OCI-LY7 (cell line): Measurements from ENCODE around the gene GULP1. TPM values are rescaled to one million over a fixed set of nuclear protein-coding genes. Genes with fewer than 3 reads are reported as not detected.

Source experiments
- BruUV-seq: library from RNA; stranded (reverse); fragments of 400-500 nt; replicated peaks from 2 replicates; lab custom pipeline; 2021; lab: Mats Ljungman, UMichigan
- CTCF ChIA-PET: fragments of 300-600 bp; sonication (Branson Sonifier 250); formaldehyde crosslinking; loops from one replicate; lab custom pipeline; 2022; ENCODE audit warnings: antibody characterized with exemption; ENCODE audit not compliant: unreplicated experiment; lab: Charles Lee
- POLR2A ChIA-PET: fragments of 300-600 bp; sonication (Branson Sonifier 250); formaldehyde crosslinking; loops from one replicate; lab custom pipeline; 2022; ENCODE audit warnings: antibody characterized with exemption; lab: Charles Lee
- DNase-seq: peaks from one replicate; pipeline ENCODE4 v3.0.0-alpha.2; 2015; ENCODE audit warnings: low spot score
- H2AFZ ChIP-seq: fragments of 200-600 bp; sonication (generic), shearing (Covaris generic); 2 replicates; pipeline ENCODE4 v1.6.1; 2014; ENCODE audit warnings: mild to moderate bottlenecking, antibody characterized with exemption, low read length, moderate library complexity
- H3K27ac ChIP-seq: fragments of 200-600 bp; sonication (generic); 2 replicates; pipeline ENCODE4 v1.5.1; 2014; ENCODE audit warnings: mixed run types, low read depth, mild to moderate bottlenecking, moderate library complexity, low read length, inconsistent platforms; ENCODE audit not compliant: poor library complexity, severe bottlenecking
- H3K36me3 ChIP-seq: fragments of 200-600 bp; sonication (generic); 2 replicates; pipeline ENCODE4 v1.6.1; 2014; ENCODE audit warnings: mild to moderate bottlenecking, antibody characterized with exemption, low read length, moderate library complexity, mixed read lengths; ENCODE audit not compliant: insufficient read depth
- H3K4me1 ChIP-seq: fragments of 200-600 bp; sonication (generic); 2 replicates; pipeline ENCODE4 v1.5.1; 2014; ENCODE audit warnings: mild to moderate bottlenecking, low read length; ENCODE audit not compliant: insufficient read depth, poor library complexity, severe bottlenecking
- H3K4me2 ChIP-seq: fragments of 200-600 bp; sonication (generic); 2 replicates; pipeline ENCODE4 v1.6.1; 2014; ENCODE audit warnings: mild to moderate bottlenecking, low read length
- H3K4me3 ChIP-seq: fragments of 200-600 bp; sonication (generic); 2 replicates; pipeline ENCODE4 v1.5.1; 2014; ENCODE audit warnings: mild to moderate bottlenecking, low read depth, low read length; ENCODE audit not compliant: poor library complexity, severe bottlenecking
- H3K79me2 ChIP-seq: fragments of 200-600 bp; sonication (generic); 2 replicates; pipeline ENCODE4 v1.6.1; 2016; ENCODE audit warnings: low read depth, mild to moderate bottlenecking, low read length, moderate library complexity, mixed read lengths; ENCODE audit not compliant: insufficient read depth
- H3K9me2 ChIP-seq: fragments of 200-600 bp; sonication (generic); 2 replicates; pipeline ENCODE4 v1.6.1; 2016; ENCODE audit warnings: mild to moderate bottlenecking, low read length, mixed read lengths; ENCODE audit not compliant: insufficient read depth
- H3K9me3 ChIP-seq: fragments of 200-600 bp; sonication (generic); 2 replicates; pipeline ENCODE4 v1.6.1; 2014; ENCODE audit warnings: mild to moderate bottlenecking, mixed run types, low read length, mixed read lengths
- H4K20me1 ChIP-seq: fragments of 200-600 bp; sonication (generic); 2 replicates; pipeline ENCODE4 v1.6.1; 2014; ENCODE audit warnings: mild to moderate bottlenecking, antibody characterized with exemption, low read length, moderate library complexity, mixed read lengths; ENCODE audit not compliant: insufficient read depth
- EZH2phosphoT487 ChIP-seq: fragments of 200-600 bp; sonication (generic); IDR thresholded peaks from 2 replicates; pipeline ENCODE4 v1.6.1; 2018; ENCODE audit warnings: low read depth, borderline replicate concordance, mild to moderate bottlenecking, mixed run types, antibody characterized with exemption, low read length, moderate library complexity, mixed read lengths
- intact Hi-C: fragments of 100-400 bp; cut with micrococcal nuclease; formaldehyde crosslinking; loops from one replicate; pipeline ENCODE4 v1.10.0; 2022; ENCODE audit not compliant: unreplicated experiment
- total RNA-seq, 2 experiments: library from RNA; depleted of rRNA in 1 of 2; stranded (reverse); fragments of >200 nt in 1 of 2; shearing (Covaris generic) in 1 of 2; gene quantifications; 2 replicates each; pipeline ENCODE4 v1.2.3, GENCODE V29; 2014 to 2022
- TF ChIP-seq, protein P1 (sequence below): fragments of 200-600 bp; sonication (generic); conservative IDR thresholded peaks from 2 replicates; pipeline ENCODE4 v1.5.1; 2014; ENCODE audit warnings: mild to moderate bottlenecking, antibody characterized with exemption, low read length, moderate library complexity, mixed read lengths

GULP1 gene
- total RNA-seq, 2 experiments from 2014 or later, result not detected

DNA sequence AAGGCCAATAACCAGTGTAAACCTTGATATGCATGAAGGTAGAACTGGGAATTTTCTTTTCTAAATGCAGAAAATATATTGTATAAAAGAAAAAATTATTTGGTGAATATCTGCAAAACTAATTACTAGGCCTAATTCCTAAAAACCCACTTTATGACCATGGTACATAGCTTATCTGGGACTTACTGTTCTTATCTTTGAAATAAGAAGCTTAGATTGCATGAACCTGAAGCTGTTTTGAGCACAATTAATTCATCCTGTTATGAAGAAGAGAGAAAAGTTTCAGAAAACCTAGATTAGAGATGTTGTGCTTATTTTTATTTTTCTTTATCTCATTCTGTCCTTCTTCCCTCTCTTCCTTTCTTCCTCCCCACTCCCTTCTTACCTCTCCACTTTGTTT is 235.0 kb downstream of the GULP1 start:
- Histone ChIP-seq H3K4me2 (no peak overlapping the region), H4K20me1 (no peaks in the 10 kb centered on the region), H3K4me3 (no peak overlapping the region), H3K9me2 (no peaks in the 10 kb centered on the region), H2AFZ (no peak overlapping the region), H3K36me3 (no peaks in the 10 kb centered on the region), H3K79me2 (no peaks in the 10 kb centered on the region), H3K9me3 (no peaks in the 10 kb centered on the region), H3K27ac (no peak overlapping the region), H3K4me1 (no peaks in the 10 kb centered on the region)
- intact Hi-C loops, result no loop called here
- no TSS peak for BruUV-seq
- CTCF ChIA-PET, result no interaction called here
- DNase-seq, result no peak
- POLR2A ChIA-PET, result no interaction called here
- TF ChIP-seq, protein P1, sequence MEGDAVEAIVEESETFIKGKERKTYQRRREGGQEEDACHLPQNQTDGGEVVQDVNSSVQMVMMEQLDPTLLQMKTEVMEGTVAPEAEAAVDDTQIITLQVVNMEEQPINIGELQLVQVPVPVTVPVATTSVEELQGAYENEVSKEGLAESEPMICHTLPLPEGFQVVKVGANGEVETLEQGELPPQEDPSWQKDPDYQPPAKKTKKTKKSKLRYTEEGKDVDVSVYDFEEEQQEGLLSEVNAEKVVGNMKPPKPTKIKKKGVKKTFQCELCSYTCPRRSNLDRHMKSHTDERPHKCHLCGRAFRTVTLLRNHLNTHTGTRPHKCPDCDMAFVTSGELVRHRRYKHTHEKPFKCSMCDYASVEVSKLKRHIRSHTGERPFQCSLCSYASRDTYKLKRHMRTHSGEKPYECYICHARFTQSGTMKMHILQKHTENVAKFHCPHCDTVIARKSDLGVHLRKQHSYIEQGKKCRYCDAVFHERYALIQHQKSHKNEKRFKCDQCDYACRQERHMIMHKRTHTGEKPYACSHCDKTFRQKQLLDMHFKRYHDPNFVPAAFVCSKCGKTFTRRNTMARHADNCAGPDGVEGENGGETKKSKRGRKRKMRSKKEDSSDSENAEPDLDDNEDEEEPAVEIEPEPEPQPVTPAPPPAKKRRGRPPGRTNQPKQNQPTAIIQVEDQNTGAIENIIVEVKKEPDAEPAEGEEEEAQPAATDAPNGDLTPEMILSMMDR, result no peak
- TF ChIP-seq EZH2phosphoT487, result no peak

DNA sequence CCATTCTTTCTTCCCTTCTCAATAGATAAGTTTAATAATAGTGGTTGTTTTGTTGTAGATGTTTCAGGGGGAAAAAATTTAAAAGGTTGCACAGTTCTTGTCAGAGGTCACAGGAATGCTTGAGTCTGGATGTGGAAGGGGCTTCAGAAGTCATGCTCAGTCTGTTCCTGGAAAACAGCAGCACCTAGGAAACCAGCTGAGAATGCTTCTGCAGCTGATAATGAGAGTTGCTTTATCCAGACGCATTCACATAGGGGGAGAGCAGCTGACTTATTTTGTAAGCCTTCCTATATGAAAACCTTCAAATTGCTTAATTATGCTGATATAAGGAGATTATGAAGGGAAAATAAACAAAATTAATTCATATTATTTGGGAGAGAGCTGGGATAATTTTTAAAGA is 235.5 kb downstream of the GULP1 start:
- BruUV-seq, result no TSS peak
- H3K27ac ChIP-seq, result no peak overlapping the region
- H3K4me3 ChIP-seq, result no peak overlapping the region
- no peak overlapping the region for H3K4me2 ChIP-seq
- POLR2A ChIA-PET, result no interaction called here
- intact Hi-C loops, result no loop called here
- no peaks in the 10 kb centered on the region for H3K9me3 ChIP-seq
- H3K4me1 ChIP-seq, result no peaks in the 10 kb centered on the region
- DNase-seq, result no peak
- no peaks in the 10 kb centered on the region for H3K9me2 ChIP-seq
- no peak overlapping the region for H2AFZ ChIP-seq
- CTCF ChIA-PET, result no interaction called here
- H4K20me1 ChIP-seq, result no peaks in the 10 kb centered on the region
- H3K36me3 ChIP-seq, result no peaks in the 10 kb centered on the region
- no peak for TF ChIP-seq EZH2phosphoT487
- TF ChIP-seq, protein P1, result no peak
- H3K79me2 ChIP-seq, result no peaks in the 10 kb centered on the region

DNA sequence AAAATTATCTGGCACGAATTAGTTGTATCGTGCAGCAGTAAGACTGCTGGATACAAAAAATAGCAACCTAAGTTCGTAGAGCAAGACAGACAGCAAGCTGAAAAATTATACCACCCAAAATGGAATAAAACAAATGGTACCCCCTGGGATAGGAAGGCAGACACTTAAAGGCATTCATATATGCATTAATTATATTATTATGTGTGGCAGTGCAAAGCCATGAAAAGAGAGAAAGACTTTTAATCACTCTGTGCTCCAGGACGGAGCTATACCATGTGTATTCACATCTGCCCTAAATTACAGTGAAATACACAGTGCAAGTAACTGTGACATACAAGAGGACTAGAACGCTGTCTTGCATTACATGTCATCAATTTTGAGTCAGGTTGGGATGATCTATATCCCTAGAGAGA is 235.9 kb downstream of the GULP1 start:
- DNase-seq, result no peak
- Histone ChIP-seq H4K20me1 (no peaks in the 10 kb centered on the region), H3K27ac (no peak overlapping the region), H3K4me2 (no peak overlapping the region), H3K79me2 (no peaks in the 10 kb centered on the region), H3K4me1 (no peaks in the 10 kb centered on the region), H3K36me3 (no peaks in the 10 kb centered on the region), H3K4me3 (no peak overlapping the region), H2AFZ (no peak overlapping the region), H3K9me2 (no peaks in the 10 kb centered on the region), H3K9me3 (no peaks in the 10 kb centered on the region)
- POLR2A ChIA-PET, result no interaction called here
- no TSS peak for BruUV-seq
- intact Hi-C loops, result no loop called here
- TF ChIP-seq EZH2phosphoT487, result no peak
- TF ChIP-seq, protein P1, result no peak
- CTCF ChIA-PET, result no interaction called here
